Activated CD8-positive, alpha-beta memory T cell treated with anti-CD3 and anti-CD28 coated beads, Interleukin-2, amount 50 U/mL, for 1 hour (primary cell): ENCODE measurements around the gene TNN.
"Not testable (repeated sequence)": the region's sequence is repeated elsewhere in the genome, so short reads cannot be mapped to it uniquely, and the experiment has no call there.

Experiments
- DNase-seq: peaks from one replicate; pipeline ENCODE4 v3.0.0-alpha.2; 2020; ENCODE audit errors: extremely low read depth

Gene TNN

GRCh38 chr1:175106536-175106935 lies 38.9 kb downstream of the TNN start:
- not testable (repeated sequence) for DNase-seq

- DNase-seq, result not testable (repeated sequence)
These were observed 40.7 kb downstream of the TNN start for GRCh38 chr1:175108331-175108820.

- DNase-seq, result no peak
These were observed 47.4 kb downstream of the TNN start for GRCh38 chr1:175114996-175115395.

- no peak for DNase-seq
These were observed 48.7 kb downstream of the TNN start for GRCh38 chr1:175116210-175116798.

- DNase-seq, result no peak
These were observed 49.3 kb downstream of the TNN start for GRCh38 chr1:175116903-175117302.

GRCh38 chr1:175118375-175119367 lies 51.0 kb downstream of the TNN start:
- no peak for DNase-seq

GRCh38 chr1:175120511-175120910 lies 52.9 kb downstream of the TNN start:
- no peak for DNase-seq

GRCh38 chr1:175124861-175125260 lies 57.2 kb downstream of the TNN start:
- no peak for DNase-seq

GRCh38 chr1:175126347-175126746 lies 58.7 kb downstream of the TNN start:
- DNase-seq, result no peak

- no peak for DNase-seq
These were observed 59.9 kb downstream of the TNN start for GRCh38 chr1:175127565-175127964.

GRCh38 chr1:175128523-175128922 lies 60.9 kb downstream of the TNN start:
- no peak for DNase-seq

GRCh38 chr1:175129182-175129581 lies 61.5 kb downstream of the TNN start:
- DNase-seq, result no peak

GRCh38 chr1:175129644-175129996 lies 62.0 kb downstream of the TNN start:
- DNase-seq, result no peak

- DNase-seq, result no peak
These were observed 62.5 kb downstream of the TNN start for GRCh38 chr1:175129997-175130648.

GRCh38 chr1:175130649-175131045 lies 63.0 kb downstream of the TNN start:
- no peak for DNase-seq

- DNase-seq, result no peak
These were observed 63.5 kb downstream of the TNN start for GRCh38 chr1:175131095-175131494.

- DNase-seq, result no peak
These were observed 64.8 kb downstream of the TNN start for GRCh38 chr1:175132436-175132835.

- DNase-seq, result no peak
These were observed 66.2 kb downstream of the TNN start for GRCh38 chr1:175133673-175134435.

GRCh38 chr1:175134500-175134899 lies 66.9 kb downstream of the TNN start:
- DNase-seq, result no peak

GRCh38 chr1:175136246-175136645 lies 68.6 kb downstream of the TNN start:
- no peak for DNase-seq

- DNase-seq, result no peak
These were observed 69.7 kb downstream of the TNN start for GRCh38 chr1:175137369-175137768.

- DNase-seq, result no peak
These were observed 70.9 kb downstream of the TNN start for GRCh38 chr1:175138579-175138978.
